ENCODE measurements around the gene MTCL3.

The MTCL3 gene

GRCh38 chr6:127456465-127456864, 62.7 kb downstream of the MTCL3 start:
- H3K4me3 ChIP-seq (ENCODE audit: low read depth in 1 of 3, low read length in 3 of 3) = no peak overlapping the region

GRCh38 chr6:127453845-127454619, 65.1 kb downstream of the MTCL3 start:
- 87% methylated on average over 2 of the region's 2 CpGs for whole genome bisulfite sequencing
- no peak for TF ChIP-seq NR2F2 (IDR thresholded peaks at IDR 0.05)
- TF ChIP-seq CTCF (IDR thresholded peaks at IDR 0.05; ENCODE audit: low read depth, low read length, missing input control) = no peak
- TF ChIP-seq ATF3 (IDR thresholded peaks at IDR 0.05) = no peak
- no peak for TF ChIP-seq MAX (IDR thresholded peaks at IDR 0.05)
- TF ChIP-seq HNF4G (IDR thresholded peaks at IDR 0.05) = no peak
- no peak for TF ChIP-seq HNF4A (conservative IDR thresholded peaks at IDR 0.05)
- no peak for TF ChIP-seq SP1 (IDR thresholded peaks at IDR 0.05)
- TF ChIP-seq RXRA (IDR thresholded peaks at IDR 0.05) = no peak
- TF ChIP-seq RAD21 (IDR thresholded peaks at IDR 0.05) = no peak
- TF ChIP-seq JUND (IDR thresholded peaks at IDR 0.05) = no peak
- no peak for TF ChIP-seq TAF1 (conservative IDR thresholded peaks at IDR 0.05)
- TF ChIP-seq FOXA2 (IDR thresholded peaks at IDR 0.05) = no peak
- no peak for TF ChIP-seq GABPA (IDR thresholded peaks at IDR 0.05 in 1 of 2, conservative IDR thresholded peaks at IDR 0.05 in 1 of 2)
- no peak for TF ChIP-seq YY1 (IDR thresholded peaks at IDR 0.05)
- TF ChIP-seq FOXA1 (IDR thresholded peaks at IDR 0.05) = no peak
- TF ChIP-seq ZBTB33 (IDR thresholded peaks at IDR 0.05) = no peak
- TF ChIP-seq REST (IDR thresholded peaks at IDR 0.05) = no peak

More at GRCh38 chr6:127456465-127456864, 62.7 kb downstream of the MTCL3 start:
- H3K9ac ChIP-seq (ENCODE audit: low read depth in 1 of 2, low read length in 2 of 2) = no peak overlapping the region
- TF ChIP-seq SP1 (IDR thresholded peaks at IDR 0.05) = no peak
- TF ChIP-seq HNF4A (conservative IDR thresholded peaks at IDR 0.05) = no peak
- TF ChIP-seq MAX (IDR thresholded peaks at IDR 0.05) = no peak
- no peak for TF ChIP-seq ZBTB33 (IDR thresholded peaks at IDR 0.05)
- no peak for TF ChIP-seq YY1 (IDR thresholded peaks at IDR 0.05)
- no peak for TF ChIP-seq EGR1 (IDR thresholded peaks at IDR 0.05; ENCODE audit: low read depth in 2 of 2)
- TF ChIP-seq FOXA2 (IDR thresholded peaks at IDR 0.05) = no peak
- 97% methylated on average over 3 of the region's 3 CpGs for WGBS
- H3K9me3 ChIP-seq (ENCODE audit: control insufficient read depth in 4 of 4, low read length in 3 of 4) = no peaks in the 10 kb centered on the region
- DNase-seq (ENCODE audit: low spot score) = no peak
- peaks cover 2 to 29% (median 19%) of the 10 kb centered on the region in 4 donors for H3K4me1 ChIP-seq (ENCODE audit: control insufficient read depth in 4 of 4, insufficient read depth in 4 of 4, low read length in 3 of 4)
- no peaks in the 10 kb centered on the region for H3K36me3 ChIP-seq (ENCODE audit: control insufficient read depth in 4 of 4, insufficient read depth in 3 of 4, low read depth in 1 of 4, low read length in 3 of 4)
- H3K27ac ChIP-seq (ENCODE audit: low read depth in 1 of 2, low read length in 2 of 2) = no peak overlapping the region
- H3K27me3 ChIP-seq (ENCODE audit: control insufficient read depth in 4 of 4, insufficient read depth in 4 of 4, low read length in 3 of 4) = no peaks in the 10 kb centered on the region

More at GRCh38 chr6:127453845-127454619, 65.1 kb downstream of the MTCL3 start:
- Histone ChIP-seq H3K27me3 (ENCODE audit: control insufficient read depth in 4 of 4, insufficient read depth in 4 of 4, low read length in 3 of 4) (no peaks in the 10 kb centered on the region), H3K36me3 (ENCODE audit: control insufficient read depth in 4 of 4, insufficient read depth in 3 of 4, low read depth in 1 of 4, low read length in 3 of 4) (no peaks in the 10 kb centered on the region), H3K4me3 (ENCODE audit: low read depth in 1 of 3, low read length in 3 of 3) (no peak overlapping the region), H3K4me1 (ENCODE audit: control insufficient read depth in 4 of 4, insufficient read depth in 4 of 4, low read length in 3 of 4) (peaks cover 2 to 24% (median 15%) of the 10 kb centered on the region in 4 donors), H3K27ac (ENCODE audit: low read depth in 1 of 2, low read length in 2 of 2) (no peak overlapping the region), H3K9ac (ENCODE audit: low read depth in 1 of 2, low read length in 2 of 2) (no peak overlapping the region), H3K9me3 (ENCODE audit: control insufficient read depth in 4 of 4, low read length in 3 of 4) (no peaks in the 10 kb centered on the region)
- DNase-seq (ENCODE audit: low spot score) = no peak
